HG03457 (cell line): ENCODE results near the gene TRPM3.

ENCODE experiments used
- ATAC-seq: cut with Tn5 transposase; IDR thresholded peaks from one replicate; pipeline ENCODE4 v1.9.1; 2021; ENCODE audit warnings: moderate number of reproducible peaks; ENCODE audit not compliant: unreplicated experiment

Gene TRPM3

GRCh38 chr9:70498866-70499265, 622.6 kb downstream of the TRPM3 start:
- no peak for ATAC-seq

GRCh38 chr9:70496244-70496643, 625.2 kb downstream of the TRPM3 start:
- no peak for ATAC-seq

- no peak for ATAC-seq
Observed at GRCh38 chr9:70495514-70495913, 625.9 kb downstream of the TRPM3 start.

GRCh38 chr9:70494221-70494620, 627.2 kb downstream of the TRPM3 start:
- no peak for ATAC-seq

GRCh38 chr9:70493029-70493428, 628.4 kb downstream of the TRPM3 start:
- ATAC-seq = no peak

GRCh38 chr9:70492319-70492777, 629.1 kb downstream of the TRPM3 start:
- no peak for ATAC-seq

GRCh38 chr9:70491426-70492318, 629.7 kb downstream of the TRPM3 start:
- no peak for ATAC-seq

GRCh38 chr9:70490478-70490877, 630.9 kb downstream of the TRPM3 start:
- no peak for ATAC-seq

GRCh38 chr9:70488793-70489105, 632.7 kb downstream of the TRPM3 start:
- no peak for ATAC-seq

- ATAC-seq = no peak
Observed at GRCh38 chr9:70488098-70488792, 633.2 kb downstream of the TRPM3 start.

GRCh38 chr9:70486127-70486526, 635.3 kb downstream of the TRPM3 start:
- ATAC-seq = no peak

GRCh38 chr9:70485273-70485858, 636.1 kb downstream of the TRPM3 start:
- no peak for ATAC-seq

- no peak for ATAC-seq
Observed at GRCh38 chr9:70484232-70485130, 636.9 kb downstream of the TRPM3 start.

GRCh38 chr9:70481471-70481870, 640.0 kb downstream of the TRPM3 start:
- ATAC-seq = no peak

GRCh38 chr9:70480405-70480980, 640.9 kb downstream of the TRPM3 start:
- no peak for ATAC-seq

GRCh38 chr9:70479880-70480291, 641.5 kb downstream of the TRPM3 start:
- ATAC-seq = no peak
